ENCODE measurements around the gene NCBP3.

DNA sequence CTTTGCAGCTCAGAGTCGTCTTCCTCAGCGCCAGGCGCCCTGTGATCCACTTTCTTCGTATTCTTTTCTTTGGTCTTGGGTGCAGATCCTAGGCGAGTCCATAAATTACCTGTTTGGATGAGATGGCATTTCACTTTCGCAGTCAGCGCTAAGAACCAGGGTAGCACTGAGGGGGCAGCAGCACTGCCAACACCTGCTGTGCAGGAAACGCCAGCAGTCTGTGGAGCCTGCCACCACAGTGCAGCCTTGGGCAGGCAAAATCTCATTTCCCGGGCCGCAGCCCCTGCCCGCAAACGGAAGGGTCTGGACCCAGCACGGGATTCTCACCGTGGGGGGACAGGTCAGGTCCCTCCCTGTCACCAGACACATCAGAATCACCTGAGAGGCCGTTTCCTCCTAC, 32.9 kb downstream of the NCBP3 start:
- TF ChIP-seq TCF7L2 (IDR thresholded peaks at IDR 0.05; ENCODE audit: borderline replicate concordance, low read depth, low read length) = no peak
- no peak for TF ChIP-seq BCL11A (tag by site-specific recombination; IDR thresholded peaks at IDR 0.05; ENCODE audit: low read depth)

Measured in HEK293 (cell line).